Measurements from ENCODE around the gene RRAGA. TPM values are rescaled to one million over a fixed set of nuclear protein-coding genes. Genes with fewer than 3 reads are reported as not detected.
"Not testable (repeated sequence)": the region's sequence is repeated elsewhere in the genome, so short reads cannot be mapped to it uniquely, and the experiment has no call there.

Gene RRAGA
- polyA plus RNA-seq, 2 donors: 22.5 to 73.6 TPM

DNA sequence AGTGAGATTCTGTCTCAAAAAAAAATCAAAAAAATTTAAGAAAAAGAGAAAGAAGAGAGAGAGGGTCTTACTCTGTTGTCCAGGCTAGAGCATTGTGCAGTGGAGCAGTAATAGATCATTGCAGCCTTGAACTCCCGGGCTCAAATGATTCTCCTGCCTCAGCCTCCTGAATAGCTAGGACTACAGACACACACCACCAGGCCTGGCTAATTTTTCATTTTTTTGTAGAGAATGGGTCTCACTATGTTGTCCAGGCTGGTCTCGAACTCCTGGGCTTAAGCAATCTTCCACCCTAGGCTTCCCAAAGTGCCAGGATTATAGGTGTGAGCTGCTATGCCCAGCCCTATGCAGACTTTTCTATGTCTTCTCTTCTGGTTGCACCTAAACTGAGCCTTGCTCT lies 25.0 kb downstream of the RRAGA start:
- Histone ChIP-seq H3K9me3 (ENCODE audit: control insufficient read depth in 2 of 2, insufficient read depth in 1 of 2, low read depth in 1 of 2, low read length in 1 of 2) (no peaks in the 10 kb centered on the region), H3K27me3 (ENCODE audit: control insufficient read depth in 1 of 2, insufficient read depth in 2 of 2, low read length in 2 of 2) (no peaks in the 10 kb centered on the region), H3K27ac (ENCODE audit: low read depth in 2 of 2, low read length in 1 of 2) (no peak overlapping the region), H3K4me1 (ENCODE audit: control insufficient read depth in 2 of 2, insufficient read depth in 2 of 2, low read length in 1 of 2) (no peaks in the 10 kb centered on the region), H3K4me3 (ENCODE audit: low read depth in 1 of 2, low read length in 2 of 2) (no peak overlapping the region), H3K36me3 (ENCODE audit: control insufficient read depth in 2 of 2, insufficient read depth in 2 of 2, low read length in 1 of 2) (peaks cover 4 to 6% of the 10 kb centered on the region in 2 donors)
- 95 to 99% methylated on average over 2 of the region's 2 CpGs for WGBS, 2 donors

GRCh38 chr9:19074836-19075235 lies 25.6 kb downstream of the RRAGA start:
- Histone ChIP-seq H3K27me3 (ENCODE audit: control insufficient read depth in 1 of 2, insufficient read depth in 2 of 2, low read length in 2 of 2) (no peaks in the 10 kb centered on the region), H3K27ac (ENCODE audit: low read depth in 2 of 2, low read length in 1 of 2) (no peak overlapping the region), H3K36me3 (ENCODE audit: control insufficient read depth in 2 of 2, insufficient read depth in 2 of 2, low read length in 1 of 2) (peaks cover 4% of the 10 kb centered on the region in 2 donors), H3K9me3 (ENCODE audit: control insufficient read depth in 2 of 2, insufficient read depth in 1 of 2, low read depth in 1 of 2, low read length in 1 of 2) (no peaks in the 10 kb centered on the region), H3K4me3 (ENCODE audit: low read depth in 1 of 2, low read length in 2 of 2) (no peak overlapping the region), H3K4me1 (ENCODE audit: control insufficient read depth in 2 of 2, insufficient read depth in 2 of 2, low read length in 1 of 2) (no peaks in the 10 kb centered on the region)
- 47 to 80% methylated on average over 1 of the region's 1 CpG for WGBS, 2 donors

DNA sequence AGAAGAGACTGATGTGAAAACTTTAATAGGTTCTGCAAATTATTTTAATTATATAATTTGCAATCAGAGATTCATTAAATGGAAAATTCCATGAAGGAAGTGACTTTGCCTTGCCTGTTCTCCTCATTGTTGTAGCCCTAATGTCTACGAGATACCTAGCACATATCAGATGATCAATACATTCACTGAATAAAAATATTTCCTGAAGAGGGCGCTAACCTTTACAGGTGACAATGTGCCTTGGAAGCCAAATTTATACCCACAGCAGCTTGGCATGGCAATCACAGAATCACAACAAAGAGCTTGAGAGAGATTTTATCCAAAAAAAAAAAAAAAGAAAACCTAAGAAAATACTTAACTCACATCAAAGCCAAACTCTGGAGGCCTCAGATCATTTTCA lies 36.1 kb downstream of the RRAGA start:
- WGBS, 2 donors: 46 to 54% methylated on average over 2 of the region's 2 CpGs
- Histone ChIP-seq H3K4me1 (ENCODE audit: control insufficient read depth in 2 of 2, insufficient read depth in 2 of 2, low read length in 1 of 2) (no peaks in the 10 kb centered on the region), H3K36me3 (ENCODE audit: control insufficient read depth in 2 of 2, insufficient read depth in 2 of 2, low read length in 1 of 2) (peaks cover 0 to 4% of the 10 kb centered on the region in 2 donors)

GRCh38 chr9:19087106-19088000 lies 38.1 kb downstream of the RRAGA start:
- 73 to 83% methylated on average over 6 of the region's 6 CpGs for WGBS, 2 donors
- Histone ChIP-seq H3K27ac (ENCODE audit: low read depth in 2 of 2, low read length in 1 of 2) (no peak overlapping the region), H3K4me3 (ENCODE audit: low read depth in 1 of 2, low read length in 2 of 2) (no peak overlapping the region), H3K4me1 (ENCODE audit: control insufficient read depth in 2 of 2, insufficient read depth in 2 of 2, low read length in 1 of 2) (no peaks in the 10 kb centered on the region), H3K27me3 (ENCODE audit: control insufficient read depth in 1 of 2, insufficient read depth in 2 of 2, low read length in 2 of 2) (no peaks in the 10 kb centered on the region), H3K9me3 (ENCODE audit: control insufficient read depth in 2 of 2, insufficient read depth in 1 of 2, low read depth in 1 of 2, low read length in 1 of 2) (no peaks in the 10 kb centered on the region), H3K36me3 (ENCODE audit: control insufficient read depth in 2 of 2, insufficient read depth in 2 of 2, low read length in 1 of 2) (peaks cover 0 to 4% of the 10 kb centered on the region in 2 donors)

More for the DNA sequence above, 36.1 kb downstream of the RRAGA start:
- Histone ChIP-seq H3K4me3 (ENCODE audit: low read depth in 1 of 2, low read length in 2 of 2) (no peak overlapping the region), H3K27me3 (ENCODE audit: control insufficient read depth in 1 of 2, insufficient read depth in 2 of 2, low read length in 2 of 2) (no peaks in the 10 kb centered on the region), H3K9me3 (ENCODE audit: control insufficient read depth in 2 of 2, insufficient read depth in 1 of 2, low read depth in 1 of 2, low read length in 1 of 2) (no peaks in the 10 kb centered on the region), H3K27ac (ENCODE audit: low read depth in 2 of 2, low read length in 1 of 2) (no peak overlapping the region)

GRCh38 chr9:19097431-19097830 lies 48.2 kb downstream of the RRAGA start:
- H3K27ac ChIP-seq (ENCODE audit: low read depth in 2 of 2, low read length in 1 of 2); H3K27me3 ChIP-seq (ENCODE audit: control insufficient read depth in 1 of 2, insufficient read depth in 2 of 2, low read length in 2 of 2); H3K4me1 ChIP-seq (ENCODE audit: control insufficient read depth in 2 of 2, insufficient read depth in 2 of 2, low read length in 1 of 2); H3K4me3 ChIP-seq (ENCODE audit: low read depth in 1 of 2, low read length in 2 of 2); H3K36me3 ChIP-seq (ENCODE audit: control insufficient read depth in 2 of 2, insufficient read depth in 2 of 2, low read length in 1 of 2); H3K9me3 ChIP-seq (ENCODE audit: control insufficient read depth in 2 of 2, insufficient read depth in 1 of 2, low read depth in 1 of 2, low read length in 1 of 2): not testable (repeated sequence)

Other genes starting within 250 kb of the RRAGA start
- under 1 TPM in 1 of 2 donors, not detected in 1; 0.02 TPM for gene SAXO1, start 16.2 kb upstream of the RRAGA start, polyA plus RNA-seq
- gene HAUS6, start 53.5 kb downstream of the RRAGA start, polyA plus RNA-seq: 1 to 10 TPM; 2.7 TPM
- 10 to 100 TPM in 1 of 2 donors, 1 to 10 TPM in 1; 8.6 to 14.7 TPM for gene PLIN2, start 78.1 kb downstream of the RRAGA start, polyA plus RNA-seq
- gene DENND4C, start 181.3 kb downstream of the RRAGA start, polyA plus RNA-seq: 1 to 10 TPM; 6.8 to 9.1 TPM

All from esophagus (tissue), 2 donors.